ENCODE measurements around the gene ELANE.

ELANE gene

DNA sequence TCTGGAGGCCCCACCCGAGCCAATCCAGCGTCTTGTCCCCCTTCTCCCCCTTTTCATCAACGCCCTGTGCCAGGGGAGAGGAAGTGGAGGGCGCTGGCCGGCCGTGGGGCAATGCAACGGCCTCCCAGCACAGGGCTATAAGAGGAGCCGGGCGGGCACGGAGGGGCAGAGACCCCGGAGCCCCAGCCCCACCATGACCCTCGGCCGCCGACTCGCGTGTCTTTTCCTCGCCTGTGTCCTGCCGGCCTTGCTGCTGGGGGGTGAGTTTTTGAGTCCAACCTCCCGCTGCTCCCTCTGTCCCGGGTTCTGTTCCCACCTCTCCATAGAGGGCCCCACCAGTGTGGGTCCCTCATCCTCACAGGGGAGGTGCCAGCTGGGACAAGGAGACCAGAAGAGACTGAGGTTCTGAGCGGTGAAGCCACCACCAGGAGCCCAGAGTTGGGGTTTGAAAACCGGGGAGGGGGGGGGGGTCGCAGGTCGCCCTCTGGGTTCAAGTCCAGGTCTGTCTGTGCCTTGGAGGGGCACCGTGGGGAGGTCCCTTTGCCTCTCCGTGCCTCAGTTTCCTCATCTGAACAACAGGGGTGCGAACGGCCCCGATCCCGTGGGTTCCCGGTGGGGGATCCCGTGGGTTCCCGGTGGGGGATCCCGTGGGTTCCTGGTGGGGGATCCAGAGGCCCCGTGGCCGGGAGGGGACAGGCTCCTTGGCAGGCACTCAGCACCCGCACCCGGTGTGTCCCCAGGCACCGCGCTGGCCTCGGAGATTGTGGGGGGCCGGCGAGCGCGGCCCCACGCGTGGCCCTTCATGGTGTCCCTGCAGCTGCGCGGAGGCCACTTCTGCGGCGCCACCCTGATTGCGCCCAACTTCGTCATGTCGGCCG, at the start of gene ELANE:
TSS of gene ELANE (plus strand) at position 168 of the 878 bp plus-strand sequence. CDS start at position 194, 26 bp downstream.
- TF ChIP-seq GATA2 (IDR thresholded peaks at IDR 0.05; ENCODE audit: low read depth, low read length) (no peak), GATA3 (IDR thresholded peaks at IDR 0.05; ENCODE audit: low read depth, low read length) (no peak)

DNA sequence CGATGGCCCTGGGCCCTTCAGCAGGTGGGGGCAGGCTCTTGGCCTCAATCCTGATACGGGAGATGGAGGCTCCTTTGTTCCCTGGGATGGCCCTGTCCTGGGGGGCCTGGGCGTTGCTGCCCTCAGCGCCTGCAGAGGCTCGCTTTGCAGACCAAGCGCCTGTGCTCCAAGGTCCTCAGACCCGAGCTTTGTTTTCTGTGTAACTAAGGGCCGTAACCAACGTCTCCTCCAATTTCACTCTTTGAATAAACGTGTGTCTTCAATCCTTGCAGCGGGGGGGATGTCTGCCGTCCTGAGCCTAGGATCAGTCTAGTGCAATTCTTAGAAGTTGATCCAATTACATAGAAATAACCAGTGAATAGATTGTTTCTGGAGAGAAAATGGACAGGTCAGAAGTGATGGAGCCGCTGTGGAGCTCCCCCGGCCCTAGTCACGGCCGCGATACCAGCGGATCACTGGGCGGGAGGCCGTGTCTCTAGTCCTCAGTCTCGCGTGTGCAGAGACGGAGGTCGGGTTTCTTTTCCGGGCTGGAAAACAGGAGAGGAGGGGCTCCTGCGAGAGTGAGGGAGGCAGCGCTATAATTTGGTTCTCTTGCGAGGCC, 49.5 kb upstream of the ELANE start:
- TF ChIP-seq GATA3 (IDR thresholded peaks at IDR 0.05; ENCODE audit: low read depth, low read length) (no peak), GATA2 (IDR thresholded peaks at IDR 0.05; ENCODE audit: low read depth, low read length) (no peak)

DNA sequence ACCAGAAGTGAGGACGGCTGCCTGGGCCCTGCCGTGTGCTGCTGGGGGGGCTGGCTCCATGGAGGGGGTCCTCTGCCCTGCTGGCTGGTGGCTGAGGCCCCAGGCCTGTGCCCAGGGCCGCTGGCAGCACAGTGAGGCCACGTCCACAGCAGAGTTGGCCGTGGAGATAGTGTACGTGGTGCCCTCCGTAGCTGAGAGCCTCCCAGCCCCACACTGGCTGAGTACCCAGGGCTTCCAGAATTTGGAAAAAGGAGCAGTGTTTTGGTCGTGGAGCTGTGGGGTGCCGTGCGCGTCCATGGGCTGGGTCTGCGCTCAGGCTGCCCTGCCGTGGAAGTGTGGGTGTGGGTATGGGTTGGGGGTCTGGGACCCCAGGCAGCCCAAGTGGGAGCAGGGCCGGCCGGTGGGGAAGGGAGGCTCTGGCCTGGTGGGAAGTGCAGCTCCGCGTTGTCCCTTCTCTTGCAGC, 49.0 kb upstream of the ELANE start:
- TF ChIP-seq GATA3 (IDR thresholded peaks at IDR 0.05; ENCODE audit: low read depth, low read length) (no peak), GATA2 (IDR thresholded peaks at IDR 0.05; ENCODE audit: low read depth, low read length) (no peak)

DNA sequence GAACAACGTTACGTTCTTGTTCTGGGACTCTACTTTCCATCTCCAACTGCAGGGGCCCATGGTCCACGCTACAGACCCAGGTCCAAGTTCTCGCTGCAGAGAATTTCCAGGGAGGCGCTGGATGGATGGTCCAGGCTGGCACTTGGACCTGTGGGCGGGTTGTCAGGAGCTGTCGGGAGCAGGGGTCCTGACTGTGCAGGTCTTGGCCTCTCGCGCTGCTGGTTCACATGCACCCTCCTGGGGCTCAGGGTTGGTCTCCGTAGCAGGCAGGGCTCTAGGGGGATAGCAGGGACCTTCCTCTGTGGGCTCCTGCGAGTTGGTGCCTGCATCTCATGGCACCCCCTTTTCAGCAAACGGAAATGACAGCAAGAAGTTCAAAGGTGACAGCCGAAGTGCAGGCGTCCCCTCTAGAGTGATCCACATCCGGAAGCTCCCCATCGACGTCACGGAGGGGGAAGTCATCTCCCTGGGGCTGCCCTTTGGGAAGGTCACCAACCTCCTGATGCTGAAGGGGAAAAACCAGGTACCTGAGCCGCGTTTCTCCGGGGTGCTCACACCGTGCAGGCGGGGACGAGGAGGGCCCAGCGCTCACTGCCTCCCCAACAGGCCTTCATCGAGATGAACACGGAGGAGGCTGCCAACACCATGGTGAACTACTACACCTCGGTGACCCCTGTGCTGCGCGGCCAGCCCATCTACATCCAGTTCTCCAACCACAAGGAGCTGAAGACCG, 48.3 kb upstream of the ELANE start:
- TF ChIP-seq GATA2 (IDR thresholded peaks at IDR 0.05; ENCODE audit: low read depth, low read length) (no peak), GATA3 (IDR thresholded peaks at IDR 0.05; ENCODE audit: low read depth, low read length) (no peak)

DNA sequence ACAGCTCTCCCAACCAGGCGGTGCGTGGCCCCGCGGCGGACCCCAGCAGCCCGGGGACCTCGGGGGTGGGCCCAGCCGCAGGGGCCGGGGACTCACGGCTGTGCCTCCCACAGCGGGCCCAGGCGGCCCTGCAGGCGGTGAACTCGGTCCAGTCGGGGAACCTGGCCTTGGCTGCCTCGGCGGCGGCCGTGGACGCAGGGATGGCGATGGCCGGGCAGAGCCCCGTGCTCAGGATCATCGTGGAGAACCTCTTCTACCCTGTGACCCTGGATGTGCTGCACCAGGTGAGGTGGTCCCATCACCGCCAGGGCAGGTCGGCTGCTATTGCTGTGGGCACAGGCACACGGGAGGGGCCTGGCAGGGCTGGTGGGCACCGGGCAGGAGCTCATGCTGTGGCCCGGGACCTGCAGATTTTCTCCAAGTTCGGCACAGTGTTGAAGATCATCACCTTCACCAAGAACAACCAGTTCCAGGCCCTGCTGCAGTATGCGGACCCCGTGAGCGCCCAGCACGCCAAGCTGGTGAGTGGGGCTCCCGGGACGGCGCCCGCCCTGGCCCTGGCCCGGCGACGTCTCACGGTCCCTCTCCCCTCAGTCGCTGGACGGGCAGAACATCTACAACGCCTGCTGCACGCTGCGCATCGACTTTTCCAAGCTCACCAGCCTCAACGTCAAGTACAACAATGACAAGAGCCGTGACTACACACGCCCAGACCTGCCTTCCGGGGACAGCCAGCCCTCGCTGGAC, 47.5 kb upstream of the ELANE start:
- TF ChIP-seq GATA3 (IDR thresholded peaks at IDR 0.05; ENCODE audit: low read depth, low read length) (no peak), GATA2 (IDR thresholded peaks at IDR 0.05; ENCODE audit: low read depth, low read length) (no peak)

- no peak for TF ChIP-seq GATA2 (IDR thresholded peaks at IDR 0.05; ENCODE audit: low read depth, low read length)
- no peak for TF ChIP-seq GATA3 (IDR thresholded peaks at IDR 0.05; ENCODE audit: low read depth, low read length)
Measured at GRCh38 chr19:805166-805551, 46.9 kb upstream of the ELANE start.

DNA sequence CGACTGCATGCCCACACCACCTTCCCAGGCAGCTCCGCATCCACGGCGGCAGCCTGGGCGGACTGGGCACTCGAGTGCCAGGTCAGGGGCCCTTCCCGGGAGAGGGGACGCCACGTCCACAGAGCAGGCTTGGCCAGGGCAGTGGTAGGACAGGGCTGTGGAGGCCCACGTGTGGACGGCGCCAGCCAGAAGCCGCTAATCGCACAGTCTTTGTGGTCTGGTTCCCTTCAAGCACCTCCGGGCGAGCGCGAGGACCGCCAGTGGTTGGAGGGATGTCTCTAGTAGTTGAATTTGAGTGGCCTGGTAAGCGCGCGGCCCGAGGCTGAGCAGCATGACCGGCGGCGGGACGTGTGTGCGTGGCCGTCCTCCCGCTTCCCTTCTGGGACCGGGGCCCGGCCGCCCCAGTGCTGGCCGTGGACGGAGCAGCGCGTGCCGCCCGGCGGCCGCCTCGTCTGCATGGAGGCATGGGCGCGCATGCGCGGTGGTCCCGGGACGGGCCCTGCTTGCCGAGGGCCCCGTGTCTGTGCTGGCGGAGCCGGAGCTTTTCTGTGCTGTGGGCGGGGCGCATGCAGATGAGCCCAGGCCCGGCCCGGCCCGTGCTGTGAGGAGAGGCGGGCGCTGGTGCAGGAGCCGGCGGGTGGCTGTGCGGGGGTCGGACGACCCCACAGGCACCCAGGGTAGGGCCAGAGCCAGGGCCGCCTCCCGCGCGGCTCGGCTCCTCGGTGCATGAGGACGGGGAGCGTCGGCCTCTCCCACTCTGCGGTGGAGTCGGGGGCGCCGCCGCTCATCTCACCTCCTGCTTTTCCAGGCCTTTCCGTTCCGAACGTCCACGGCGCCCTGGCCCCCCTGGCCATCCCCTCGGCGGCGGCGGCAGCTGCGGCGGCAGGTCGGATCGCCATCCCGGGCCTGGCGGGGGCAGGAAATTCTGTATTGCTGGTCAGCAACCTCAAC, 46.2 kb upstream of the ELANE start:
- no peak for TF ChIP-seq GATA3 (IDR thresholded peaks at IDR 0.05; ENCODE audit: low read depth, low read length)
- TF ChIP-seq GATA2 (IDR thresholded peaks at IDR 0.05; ENCODE audit: low read depth, low read length): no peak

GRCh38 chr19:806815-807421, 45.2 kb upstream of the ELANE start:
- TF ChIP-seq GATA2 (IDR thresholded peaks at IDR 0.05; ENCODE audit: low read depth, low read length) (no peak), GATA3 (IDR thresholded peaks at IDR 0.05; ENCODE audit: low read depth, low read length) (no peak)

GRCh38 chr19:807627-808422, 44.3 kb upstream of the ELANE start:
- TF ChIP-seq GATA3 (IDR thresholded peaks at IDR 0.05; ENCODE audit: low read depth, low read length) (no peak), GATA2 (IDR thresholded peaks at IDR 0.05; ENCODE audit: low read depth, low read length) (no peak)

GRCh38 chr19:808423-808775, 43.7 kb upstream of the ELANE start:
- TF ChIP-seq GATA3 (IDR thresholded peaks at IDR 0.05; ENCODE audit: low read depth, low read length): no peak
- TF ChIP-seq GATA2 (IDR thresholded peaks at IDR 0.05; ENCODE audit: low read depth, low read length): no peak

DNA sequence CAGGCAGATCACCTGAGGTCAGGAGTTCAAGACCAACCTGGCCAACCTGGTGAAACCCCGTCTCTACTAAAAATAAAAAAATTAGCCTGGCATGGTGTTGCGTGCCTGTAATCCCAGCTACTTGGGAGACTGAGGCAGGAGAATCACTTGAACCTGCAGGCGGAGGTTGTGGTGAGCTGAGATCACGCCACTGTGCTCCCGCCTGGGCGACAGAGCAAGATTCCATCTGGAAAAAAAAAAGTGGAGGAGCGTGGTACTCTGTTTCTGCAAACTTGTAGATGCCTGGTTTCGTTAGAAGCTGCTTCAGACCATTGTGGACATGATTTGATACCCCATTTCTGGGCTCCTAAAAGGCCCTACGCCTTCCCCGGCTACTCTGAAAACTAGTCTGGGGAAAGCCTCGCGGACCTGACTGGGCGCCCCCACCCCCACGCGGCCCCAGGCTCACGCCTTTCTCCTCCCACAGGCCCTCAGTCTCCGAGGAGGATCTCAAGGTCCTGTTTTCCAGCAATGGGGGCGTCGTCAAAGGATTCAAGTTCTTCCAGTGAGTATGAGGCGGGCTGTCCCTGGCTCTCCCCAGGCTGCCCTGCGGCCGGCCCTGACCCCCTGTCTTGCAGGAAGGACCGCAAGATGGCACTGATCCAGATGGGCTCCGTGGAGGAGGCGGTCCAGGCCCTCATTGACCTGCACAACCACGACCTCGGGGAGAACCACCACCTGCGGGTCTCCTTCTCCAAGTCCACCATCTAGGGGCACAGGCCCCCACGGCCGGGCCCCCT, 41.8 kb upstream of the ELANE start:
- TF ChIP-seq GATA3 (IDR thresholded peaks at IDR 0.05; ENCODE audit: low read depth, low read length): no peak
- no peak for TF ChIP-seq GATA2 (IDR thresholded peaks at IDR 0.05; ENCODE audit: low read depth, low read length)
